ENCODE results near the gene CLPTM1. TPM values are rescaled to one million over a fixed set of nuclear protein-coding genes. Genes with fewer than 3 reads are reported as not detected.
"Not testable (repeated sequence)": the region's sequence is repeated elsewhere in the genome, so short reads cannot be mapped to it uniquely, and the experiment has no call there.

CLPTM1 gene
- total and polyA plus RNA-seq, 9 of the 15 experiments (the other 6 are each of a cell fraction or from before 2014, with no cell fraction given): 0.37 to 96.0 (median 27.5) TPM

- not testable (repeated sequence) for BruUV-seq (replicated peaks); H3K79me2 ChIP-seq (ENCODE audit: control insufficient read depth, insufficient read depth, low read length); H3K9me3 ChIP-seq (replicated peaks; ENCODE audit: control insufficient read depth, insufficient read depth, low read depth, low read length); H3K9me1 ChIP-seq (ENCODE audit: control insufficient read depth, insufficient read depth, low read length); H3K27me3 ChIP-seq (ENCODE audit: control insufficient read depth in 2 of 2, insufficient read depth in 2 of 2, low read length in 2 of 2); H4K20me1 ChIP-seq (replicated peaks; ENCODE audit: control insufficient read depth, insufficient read depth, low read length); TF ChIP-seq MYBL2 (CRISPR knock-in tag; IDR thresholded peaks at IDR 0.05; ENCODE audit: borderline replicate concordance); NR2C2 (CRISPR knock-in tag; IDR thresholded peaks at IDR 0.05); ZNF740 (tag; IDR thresholded peaks at IDR 0.05); TOE1 (CRISPR knock-in tag; IDR thresholded peaks at IDR 0.05; ENCODE audit: borderline replicate concordance, low read depth)
- Histone ChIP-seq H2AFZ (ENCODE audit: low read depth, low read length) (peak overlapping the region; percentile 98), H3K36me3 (ENCODE audit: control insufficient read depth, insufficient read depth, low read length) (peaks cover 12% of the 10 kb centered on the region; the same call in 1 of the 3 replicates), H3K27ac (ENCODE audit: extremely low read depth, low read depth, low read length) (peak overlapping the region; percentile 91), H3K4me3 (peak overlapping the region; percentile 43), H3K4me2 (ENCODE audit: insufficient read depth, low read length) (peak overlapping the region; percentile 67), H3K9ac (ENCODE audit: insufficient read depth in 1 of 2, low read depth in 2 of 2, low read length in 2 of 2) (peak overlapping the region; percentile 85 to 92), H3K4me1 (replicated peaks in 1 of 2; ENCODE audit: control insufficient read depth in 2 of 2, insufficient read depth in 2 of 2, low read length in 2 of 2) (peaks cover 36 to 74% of the 10 kb centered on the region in 2 experiments)
- DNase-seq (ENCODE audit: extremely low read depth in 1 of 4, low spot score in 3 of 4): peak in 2 of 4 experiments; percentile 37 to 72
- CTCF ChIA-PET (ENCODE audit: low intra/inter-chr PET ratio): interaction anchor here (1.0 kb wide), 1 partner anchor 38 kb away, joined by 3 read pairs; no protein-coding TSS in a partner anchor
- in situ Hi-C loops (cut with MboI): loop anchor here (5.0 kb wide), 1 partner anchor 39 kb away; no protein-coding TSS in a partner anchor
- peak; percentile 29 for ATAC-seq
- intact Hi-C loops (cut with micrococcal nuclease): loop anchor here (2.0 kb wide), 1 partner anchor 23 kb away; the partner anchor contains the start of gene TOMM40
- POLR2A ChIA-PET: interaction anchor here (0.6 to 1.6 kb wide), 7 partner anchors 8 to 236 kb away, joined by 3 to 7 read pairs (median 3); partner anchors contain the start of gene APOE
- 1% methylated on average over 22 of the region's 23 CpGs for WGBS (ENCODE audit: insufficient coverage, low coverage, missing lambda C conversion rate)
- FAIRE-seq: peak; percentile 40
- peak; percentile 61; the same call in 1 of the 2 replicates for TF ChIP-seq KLF6 (CRISPR knock-in tag; IDR thresholded peaks at IDR 0.05; ENCODE audit: borderline replicate concordance)
- peak; percentile 92; the same call in 1 of the 2 replicates for TF ChIP-seq KLF1 (tag; IDR thresholded peaks at IDR 0.05)
- TF ChIP-seq ZNF197 (CRISPR knock-in tag; IDR thresholded peaks at IDR 0.05; ENCODE audit: low read depth): peak; percentile 63; the same call in 1 of the 2 replicates
- TF ChIP-seq RCOR1 (IDR thresholded peaks at IDR 0.05; ENCODE audit: borderline replicate concordance in 1 of 2, low read depth in 2 of 2, low read length in 2 of 2): peak in 1 of 2 experiments; percentile 78; a peak in 1 of 4 replicates
- TF ChIP-seq MYBL2 (IDR thresholded peaks at IDR 0.05; ENCODE audit: low read depth): peak; percentile 35; the same call in 1 of the 2 replicates
- TF ChIP-seq NCOR1 (IDR thresholded peaks at IDR 0.05): peak; percentile 87
- peak in 1 of 2 experiments; percentile 9; a peak in 1 of 4 replicates for TF ChIP-seq MAZ (CRISPR knock-in tag; conservative IDR thresholded peaks at IDR 0.05 in 1 of 2, IDR thresholded peaks at IDR 0.05 in 1 of 2)
- TF ChIP-seq CC2D1A (IDR thresholded peaks at IDR 0.05): 0 out of 2 replicates have a peak, but pooled peaks have one; percentile 13
- peak; percentile 94 for TF ChIP-seq NR2C2 (tag; IDR thresholded peaks at IDR 0.05)
- 0 out of 2 replicates have a peak, but pooled peaks have one; percentile 66 for TF ChIP-seq ZNF740 (CRISPR knock-in tag; IDR thresholded peaks at IDR 0.05)
- peak; percentile 27; the same call in 1 of the 2 replicates for TF ChIP-seq TOE1 (IDR thresholded peaks at IDR 0.05; ENCODE audit: borderline replicate concordance)
- TF ChIP-seq SMARCE1 (IDR thresholded peaks at IDR 0.05): peak; percentile 83
- TF ChIP-seq NFE2 (IDR thresholded peaks at IDR 0.05; ENCODE audit: low read depth): peak; percentile 95
- peak; percentile 62 for TF ChIP-seq CXXC5 (CRISPR knock-in tag; IDR thresholded peaks at IDR 0.05)
- peak; percentile 92 for TF ChIP-seq SOX6 (IDR thresholded peaks at IDR 0.05)
- TF ChIP-seq TBL1XR1 (IDR thresholded peaks at IDR 0.05; ENCODE audit: low read length in 2 of 2): 0 out of 4 replicates have a peak, but pooled peaks of 1 of the 2 experiments have one; percentile 21
- 0 out of 2 replicates have a peak, but pooled peaks have one; percentile 8 for TF ChIP-seq ZNF695 (CRISPR knock-in tag; IDR thresholded peaks at IDR 0.05)
These were observed 41.4 kb upstream of the CLPTM1 start for GRCh38 chr19:44913512-44914432.

Data from K562 (cell line).